GM21367 (cell line): ENCODE results near the gene RCSD1.

ENCODE experiments used
- ATAC-seq: cut with Tn5 transposase; IDR thresholded peaks from one replicate; pipeline ENCODE4 v1.9.1; 2021; ENCODE audit not compliant: unreplicated experiment

The RCSD1 gene

GRCh38 chr1:167663002-167663772 is 33.2 kb downstream of the RCSD1 start:
- no peak for ATAC-seq

DNA sequence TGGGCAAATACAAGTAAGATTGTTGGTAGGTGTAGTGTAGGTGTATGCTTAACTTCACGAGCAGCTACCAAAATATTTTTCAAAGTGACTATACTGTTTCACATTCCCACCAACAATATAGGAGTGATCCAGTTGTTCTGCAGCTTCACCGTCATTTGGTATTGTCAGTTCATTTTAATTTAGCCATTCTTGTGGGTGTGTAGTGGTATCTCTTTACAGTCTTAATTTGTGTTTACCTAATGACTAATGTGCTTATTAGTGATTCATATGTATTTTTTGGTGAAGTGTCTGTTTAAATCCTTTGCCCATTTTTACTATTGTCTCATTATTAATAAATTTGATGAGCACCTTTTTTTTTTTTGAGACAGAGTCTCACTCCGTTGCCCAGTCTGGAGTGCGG is 35.4 kb downstream of the RCSD1 start:
- no peak for ATAC-seq

- ATAC-seq: no peak
Observed at GRCh38 chr1:167666416-167666815, 36.4 kb downstream of the RCSD1 start.

- ATAC-seq: no peak
Observed at GRCh38 chr1:167667536-167667935, 37.5 kb downstream of the RCSD1 start.

DNA sequence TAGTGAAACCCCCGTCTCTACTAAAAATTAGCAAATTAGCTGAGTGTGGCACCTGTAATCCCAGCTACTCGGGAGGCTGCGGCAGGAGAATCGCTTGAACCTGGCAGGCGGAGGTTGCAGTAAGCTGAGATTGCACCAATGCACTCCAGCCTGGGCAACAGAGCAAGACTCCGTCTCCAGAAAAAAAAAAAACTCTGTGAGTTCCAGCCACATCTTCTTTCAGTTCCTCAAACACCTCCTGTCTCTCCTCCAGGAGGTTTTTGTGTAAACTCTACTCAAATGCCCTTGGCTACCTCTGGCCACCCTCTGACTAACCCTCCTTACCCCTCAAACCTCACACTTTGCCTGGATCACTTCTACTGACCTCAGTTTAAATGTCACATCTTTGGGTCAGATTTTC is 38.1 kb downstream of the RCSD1 start:
- peak; percentile 66 for ATAC-seq

- ATAC-seq: peak; percentile 49
Observed at GRCh38 chr1:167669209-167670124, 39.4 kb downstream of the RCSD1 start.

DNA sequence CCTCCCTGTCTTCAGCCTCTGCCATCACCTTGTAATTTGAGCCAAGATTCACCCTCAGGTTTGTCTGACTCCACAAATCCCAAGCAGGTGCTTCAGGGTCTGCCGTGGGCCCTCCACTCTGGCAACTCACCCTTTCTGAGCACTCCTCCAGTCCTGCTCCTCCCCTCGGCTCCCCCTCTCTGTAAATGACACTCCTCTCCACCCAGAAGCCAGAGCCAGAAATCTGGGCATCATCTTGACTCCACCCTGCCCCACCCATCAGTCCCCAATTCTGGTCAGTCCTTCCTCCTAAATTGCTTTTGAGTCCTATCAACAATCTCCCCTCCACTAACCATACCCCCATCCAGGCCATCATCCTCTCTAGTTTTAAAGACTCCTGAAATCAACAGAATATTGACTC is 40.5 kb downstream of the RCSD1 start:
- no peak for ATAC-seq

DNA sequence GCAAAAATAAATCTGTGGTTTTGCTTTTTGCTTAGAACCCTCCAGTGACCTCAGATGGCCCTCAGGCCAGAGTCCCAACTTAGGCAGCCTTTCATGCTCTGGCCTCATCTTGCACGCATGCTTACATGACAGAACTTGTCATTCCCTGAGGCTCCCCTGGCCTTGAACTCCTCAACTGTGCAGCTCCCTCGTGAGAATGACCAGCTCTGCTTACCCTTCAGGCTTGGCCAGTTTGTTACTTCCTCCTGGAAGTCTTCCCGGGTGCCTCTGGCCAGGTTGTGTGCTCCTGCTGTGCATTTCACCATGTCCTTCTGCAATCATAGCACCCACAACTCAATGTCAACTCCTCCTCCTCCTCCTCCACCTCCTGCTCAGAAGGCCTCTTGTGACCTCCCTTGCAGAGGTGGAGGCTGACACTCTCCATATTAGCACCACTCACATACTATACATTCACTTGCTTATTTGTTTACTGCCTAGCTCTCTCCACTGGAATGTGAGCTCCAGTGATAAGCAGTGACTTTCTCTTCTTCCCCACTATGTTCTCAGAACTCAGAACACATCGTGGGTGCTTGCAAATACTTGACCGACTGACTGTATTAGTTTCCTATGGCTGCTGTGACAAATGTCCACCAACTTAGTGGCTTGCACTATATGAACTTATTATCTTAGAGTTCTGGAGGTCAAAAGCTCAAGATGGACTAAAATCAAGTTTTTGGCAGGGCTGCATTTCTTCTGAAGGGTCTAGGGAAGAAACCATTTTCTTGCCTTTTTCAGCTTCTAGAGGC is 41.9 kb downstream of the RCSD1 start:
- no peak for ATAC-seq

- no peak for ATAC-seq
Observed at GRCh38 chr1:167672831-167673230, 42.8 kb downstream of the RCSD1 start.

GRCh38 chr1:167673265-167673664 is 43.2 kb downstream of the RCSD1 start:
- no peak for ATAC-seq

DNA sequence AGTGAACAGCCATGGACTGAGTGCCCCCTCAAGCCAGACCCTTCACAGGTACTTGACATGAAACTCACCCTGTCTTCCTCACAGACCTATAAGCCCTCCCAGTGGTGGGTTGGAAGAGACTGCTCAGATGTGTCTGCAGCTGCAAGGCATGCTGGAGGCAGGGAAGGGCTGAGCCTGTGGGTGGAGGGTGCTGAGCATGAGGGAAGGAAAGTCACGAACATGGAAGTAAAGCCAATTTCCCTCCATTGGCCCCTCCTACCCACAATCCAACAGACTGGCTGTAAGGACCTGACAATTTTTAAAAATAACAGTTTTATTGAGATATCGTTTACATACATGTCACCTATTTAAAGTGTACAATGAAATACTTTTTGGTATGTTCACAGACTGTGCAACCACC is 44.1 kb downstream of the RCSD1 start:
- ATAC-seq: no peak

DNA sequence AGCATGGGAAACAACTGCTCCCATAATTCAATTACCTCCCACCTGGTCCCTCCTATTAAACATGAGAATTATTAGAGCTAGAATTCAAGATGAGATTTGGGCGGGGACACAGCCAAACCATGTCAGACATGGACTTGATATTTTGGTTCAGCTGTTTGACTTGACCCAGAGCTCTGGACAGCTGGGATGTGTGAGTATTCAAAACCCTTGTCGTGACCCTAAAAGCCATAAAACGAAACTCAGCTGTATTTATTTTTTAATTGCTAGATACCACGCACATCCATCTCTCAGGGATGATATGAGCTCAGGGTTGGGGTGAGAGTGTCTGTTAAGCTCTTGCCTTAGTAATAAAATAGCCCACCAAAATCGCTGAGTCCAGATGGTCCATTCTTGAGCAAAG is 45.4 kb downstream of the RCSD1 start:
- no peak for ATAC-seq

- peak; percentile 45 for ATAC-seq
Observed at GRCh38 chr1:167676205-167676915, 46.3 kb downstream of the RCSD1 start.

DNA sequence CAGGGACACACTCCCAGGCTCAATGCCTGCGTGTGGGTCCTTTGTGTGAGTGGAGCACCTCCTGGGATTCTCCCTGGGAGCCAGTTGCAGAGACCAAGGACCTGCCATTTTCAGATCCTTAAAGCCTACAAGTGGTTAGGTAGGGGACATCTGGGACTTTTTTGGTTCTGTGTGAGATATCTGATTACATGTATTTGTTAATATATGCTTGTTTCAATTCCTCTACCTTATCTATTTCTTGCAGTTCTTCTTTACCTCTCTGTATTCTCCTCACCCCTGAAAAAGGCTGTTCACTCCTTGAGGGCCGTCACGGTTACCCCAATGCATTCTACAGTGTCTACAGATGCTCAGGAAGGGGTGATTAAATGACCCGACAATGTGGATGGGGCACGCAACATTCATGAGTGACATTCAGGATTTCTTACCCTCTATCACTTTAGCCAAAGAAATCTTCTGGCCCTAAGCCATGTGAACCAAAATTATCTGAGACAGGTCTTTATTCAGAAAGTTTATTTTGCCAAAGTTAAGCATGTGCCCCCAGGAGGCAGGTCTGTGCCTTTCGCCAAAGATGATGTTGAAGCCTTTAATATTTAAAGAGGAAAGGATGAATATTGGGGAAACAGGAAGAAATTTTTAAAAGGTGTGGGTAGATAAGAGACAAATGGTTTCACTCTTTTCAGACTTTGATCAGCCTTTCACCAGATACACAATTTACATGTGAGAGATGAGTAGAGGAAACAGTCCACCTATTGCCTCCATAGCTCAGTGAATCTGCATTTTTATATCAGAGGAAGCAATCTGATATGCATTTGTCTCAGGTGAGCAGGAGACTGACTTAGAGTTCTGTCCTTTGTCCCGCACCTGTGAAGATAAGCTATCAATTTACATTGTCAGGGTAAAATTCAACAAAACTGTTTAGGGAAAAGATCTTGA is 47.1 kb downstream of the RCSD1 start:
- no peak for ATAC-seq

- no peak for ATAC-seq
Observed at GRCh38 chr1:167678422-167678821, 48.4 kb downstream of the RCSD1 start.

DNA sequence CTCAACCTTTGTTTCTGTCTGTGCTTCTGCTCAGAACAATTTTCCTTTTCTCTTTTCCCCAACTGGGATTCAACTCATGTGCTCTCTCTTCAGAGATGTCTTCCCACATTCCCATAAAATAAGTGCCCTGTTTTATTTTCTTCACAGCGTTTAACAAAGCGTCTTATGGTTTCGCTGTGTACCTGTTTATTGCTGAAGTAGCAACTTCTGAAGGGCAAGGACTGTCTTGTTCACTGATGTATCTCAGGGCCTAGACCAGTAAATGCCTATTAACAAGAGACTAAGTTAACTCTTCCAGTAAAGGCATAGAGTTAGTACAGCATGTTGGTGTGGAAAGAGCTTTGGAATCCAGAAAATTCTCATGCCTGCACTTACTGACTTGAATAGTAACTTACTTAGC is 48.8 kb downstream of the RCSD1 start:
- no peak for ATAC-seq

DNA sequence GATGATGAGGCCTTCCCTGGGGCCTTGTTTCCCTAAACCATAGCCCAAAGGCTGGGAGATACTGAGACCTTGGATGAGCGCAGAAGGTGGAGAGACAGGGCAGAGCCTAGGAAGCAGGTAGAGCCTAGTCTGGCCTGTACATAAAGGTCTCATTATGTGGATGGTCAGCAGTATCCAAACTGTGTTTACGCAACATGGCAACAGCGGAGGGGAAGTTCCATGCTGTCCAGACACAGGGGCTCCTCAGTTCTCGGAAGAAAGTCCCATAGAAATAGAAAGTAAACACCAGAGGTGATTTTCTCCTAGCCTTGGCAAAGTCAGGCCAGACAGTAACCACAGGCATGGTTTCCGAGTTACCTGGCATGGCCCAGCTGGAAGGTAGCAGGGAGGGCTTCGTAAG is 49.7 kb downstream of the RCSD1 start:
- ATAC-seq: no peak

- ATAC-seq: no peak
Observed at GRCh38 chr1:167681024-167681423, 51.0 kb downstream of the RCSD1 start.

DNA sequence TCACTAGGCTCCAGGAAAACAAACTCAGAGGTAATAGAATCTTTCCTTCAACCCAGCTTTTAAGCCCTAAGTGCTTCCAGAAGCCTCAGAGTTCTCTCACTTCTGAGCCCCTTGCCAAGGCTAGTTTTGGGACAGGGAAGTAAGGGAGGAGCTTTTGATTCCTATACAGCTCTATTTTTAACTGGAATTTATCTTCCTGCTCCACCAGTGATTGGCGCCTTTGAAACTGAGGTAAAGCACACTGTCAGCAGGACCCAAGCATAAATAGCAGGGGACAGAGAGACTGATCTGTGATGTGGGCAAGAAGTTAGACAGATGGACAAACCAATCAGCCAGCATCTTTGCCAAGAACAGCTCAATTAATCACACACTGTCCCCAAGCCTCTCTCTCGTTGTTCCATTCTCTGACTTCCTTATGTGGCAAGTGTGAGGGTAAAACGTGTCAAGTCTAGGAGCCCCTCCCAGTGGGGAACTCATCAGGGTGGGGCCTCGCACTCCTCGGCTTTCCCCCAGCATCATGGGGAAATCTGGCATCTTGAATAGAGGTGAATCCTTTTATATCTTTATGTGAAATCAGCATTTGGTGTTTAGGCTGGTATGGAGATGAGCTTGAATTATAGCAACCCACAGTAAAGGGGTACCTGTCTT is 51.5 kb downstream of the RCSD1 start:
- ATAC-seq: no peak
